HepG2 (cell line): ENCODE measurements around the gene NEURL4. TPM values are rescaled to one million over a fixed set of nuclear protein-coding genes. Genes with fewer than 3 reads are reported as not detected.

Source experiments
- FOXO1 ChIP-seq: sonication (generic); formaldehyde crosslinking; IDR thresholded peaks from 2 replicates; pipeline ENCODE4 v1.4.0; 2020; ENCODE audit warnings: missing genetic modification reagents
- KLF13 ChIP-seq: sonication (generic); formaldehyde crosslinking; IDR thresholded peaks from 2 replicates; pipeline ENCODE4 v1.4.0; 2020; ENCODE audit warnings: mild to moderate bottlenecking, missing genetic modification reagents
- MEIS1 ChIP-seq: sonication (generic); formaldehyde crosslinking; IDR thresholded peaks from 2 replicates; pipeline ENCODE4 v1.9.0; 2021; ENCODE audit warnings: mild to moderate bottlenecking, missing genetic modification reagents, moderate library complexity, borderline replicate concordance
- POLR2G ChIP-seq: fragments of 200-400 bp; formaldehyde crosslinking; IDR thresholded peaks from 2 replicates; pipeline ENCODE4 v1.6.1; 2018; ENCODE audit warnings: mild to moderate bottlenecking, low read depth, low read length, moderate library complexity
- STAT6 ChIP-seq: sonication (generic); formaldehyde crosslinking; IDR thresholded peaks from 2 replicates; pipeline ENCODE4 v1.4.0; 2020; ENCODE audit warnings: missing genetic modification reagents, mild to moderate bottlenecking, borderline replicate concordance
- TGIF2 ChIP-seq: IDR thresholded peaks from 2 replicates; pipeline ENCODE4 v1.6.1; 2016; ENCODE audit warnings: control low read depth, missing compliant biosample characterization
- TIGD3 ChIP-seq: sonication (generic); formaldehyde crosslinking; IDR thresholded peaks from 2 replicates; pipeline ENCODE4 v1.5.1; 2020; ENCODE audit warnings: mild to moderate bottlenecking, missing genetic modification reagents, borderline replicate concordance
- ZMAT3 ChIP-seq: sonication (generic); formaldehyde crosslinking; conservative IDR thresholded peaks from 2 replicates; pipeline ENCODE4 v1.7.0; 2021; ENCODE audit warnings: missing genetic modification reagents
- polyA plus RNA-seq, 8 experiments: library from polyadenylated mRNA; depleted of rRNA in 3 of 8; stranded (reverse) in 7 of 8; unstranded in 1 of 8; fragments of >200 nt; fragmentation: Illumina TruSeq in 4 of 8; extraction: Trizol in 4 of 8; gene quantifications; 2 replicates each; pipeline versions ENCODE4 v1.2.1 to v1.2.3, GENCODE V29; 2011 to 2016; ENCODE audit warnings: low read depth in 4 of 8, missing spikeins in 1 of 8, mixed read lengths in 1 of 8; ENCODE audit not compliant: insufficient read depth in 1 of 8
- total RNA-seq, 5 experiments: library from RNA; depleted of rRNA; stranded (reverse); fragments of >200 nt; fragmentation: Illumina TruSeq; extraction: Trizol; gene quantifications; 2 replicates each; pipeline ENCODE4 v1.2.3, GENCODE V29; 2016; ENCODE audit warnings: low read depth in 1 of 5

The NEURL4 gene
- total and polyA plus RNA-seq, 2 of the 13 experiments (the other 11 are each of a cell fraction or from before 2014, with no cell fraction given), result 14.8 to 15.7 TPM

GRCh38 chr17:7347630-7348477, 18.7 kb upstream of the NEURL4 start (continued):
- TF ChIP-seq KLF13 (CRISPR knock-in tag) (no peak), STAT6 (CRISPR knock-in tag) (no peak), FOXO1 (no peak), TIGD3 (CRISPR knock-in tag) (no peak), POLR2G (peak; percentile 24; the same call in 1 of the 2 replicates), ZMAT3 (CRISPR knock-in tag) (no peak), MEIS1 (CRISPR knock-in tag) (no peak), TGIF2 (CRISPR knock-in tag) (no peak)
